ENCODE results near the gene GBP1.
A peak's percentile ranks its signal among the peaks of the same experiment; 100 is the strongest.
"Not testable (repeated sequence)": the region's sequence is repeated elsewhere in the genome, so short reads cannot be mapped to it uniquely, and the experiment has no call there.

Gene GBP1

DNA sequence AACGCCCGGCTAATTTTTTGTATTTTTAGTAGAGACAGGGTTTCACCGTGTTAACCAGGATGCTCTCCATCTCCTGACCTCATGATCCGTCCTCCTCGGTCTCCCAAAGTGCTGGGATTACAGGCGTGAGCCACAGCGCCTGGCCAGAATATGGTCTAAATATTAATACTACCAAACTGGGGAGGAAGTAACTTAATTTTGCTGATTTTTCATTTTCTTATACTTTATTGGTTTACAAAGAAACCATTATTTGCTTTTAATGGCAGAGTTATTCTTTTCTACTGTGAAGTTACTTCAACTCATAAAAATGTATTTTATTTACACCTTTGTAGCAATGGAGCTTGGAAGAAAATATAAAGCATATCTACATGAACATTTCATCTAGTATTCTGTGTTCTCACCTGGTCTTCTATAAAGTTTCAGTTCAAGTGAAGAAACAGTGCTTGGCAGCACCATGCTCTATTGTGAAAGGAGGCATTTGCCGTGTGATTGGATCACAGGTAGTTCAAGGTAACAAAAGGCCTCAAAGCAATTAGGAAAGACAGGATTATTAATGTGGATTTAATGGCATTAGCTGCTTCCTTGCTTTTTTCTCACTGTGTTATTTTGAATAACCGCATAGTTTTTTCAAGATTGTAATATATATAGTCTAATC lies 13.6 kb downstream of the GBP1 start:
- DNase-seq: no peak

DNA sequence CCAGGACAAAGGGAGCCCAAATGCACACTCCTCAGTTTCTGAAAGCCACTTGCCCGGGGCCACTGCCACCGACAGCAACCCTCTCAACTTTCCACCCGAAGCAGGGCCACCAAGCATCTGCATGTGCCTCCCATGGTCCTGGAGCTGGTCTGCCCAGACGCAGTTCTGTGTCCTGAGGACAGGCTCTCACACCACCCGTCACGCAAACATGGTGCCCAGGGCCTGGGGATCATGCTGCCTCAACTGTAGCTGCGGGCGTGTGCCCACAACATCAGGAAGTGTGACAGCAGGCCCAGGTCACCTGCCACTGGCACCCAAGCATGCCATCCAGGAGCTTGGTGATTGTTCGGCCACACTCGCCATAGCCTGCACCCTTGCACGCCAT lies 14.4 kb downstream of the GBP1 start:
- DNase-seq: no peak

DNA sequence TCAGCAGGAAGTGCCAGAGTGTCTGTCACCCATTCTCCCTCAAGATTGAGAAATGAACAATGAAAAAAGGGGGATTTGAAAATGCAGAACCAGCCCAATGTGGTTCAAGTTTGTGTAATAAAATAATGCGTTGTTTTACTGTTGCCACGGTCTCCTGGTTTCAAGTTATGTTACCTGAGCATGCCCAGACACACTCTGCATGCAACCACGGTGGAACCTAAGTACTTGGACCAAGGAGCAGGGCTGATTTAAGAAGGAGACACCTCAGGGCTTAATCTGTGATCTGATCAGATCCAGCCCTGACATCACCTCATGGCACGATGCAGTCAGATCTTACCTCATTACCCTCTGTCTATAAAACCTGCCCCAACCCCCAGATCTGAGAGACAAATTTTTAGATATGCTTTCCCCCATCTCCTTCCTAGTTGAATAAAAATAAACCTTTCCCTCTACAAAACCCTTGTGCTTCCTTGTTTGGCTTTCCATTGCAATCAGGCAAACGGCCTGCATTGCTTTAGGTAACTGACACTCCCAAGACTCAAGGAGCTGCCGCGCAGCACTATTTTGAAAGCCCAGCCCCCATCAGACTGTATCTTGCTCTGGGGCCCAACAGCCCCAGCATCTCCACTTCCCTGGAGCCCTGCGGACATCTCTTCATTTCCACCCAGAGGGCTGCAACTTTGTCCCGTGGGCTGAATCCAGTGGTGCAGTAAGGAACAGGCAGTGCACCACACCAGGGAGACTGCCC lies 14.9 kb downstream of the GBP1 start:
- DNase-seq: not testable (repeated sequence)

DNA sequence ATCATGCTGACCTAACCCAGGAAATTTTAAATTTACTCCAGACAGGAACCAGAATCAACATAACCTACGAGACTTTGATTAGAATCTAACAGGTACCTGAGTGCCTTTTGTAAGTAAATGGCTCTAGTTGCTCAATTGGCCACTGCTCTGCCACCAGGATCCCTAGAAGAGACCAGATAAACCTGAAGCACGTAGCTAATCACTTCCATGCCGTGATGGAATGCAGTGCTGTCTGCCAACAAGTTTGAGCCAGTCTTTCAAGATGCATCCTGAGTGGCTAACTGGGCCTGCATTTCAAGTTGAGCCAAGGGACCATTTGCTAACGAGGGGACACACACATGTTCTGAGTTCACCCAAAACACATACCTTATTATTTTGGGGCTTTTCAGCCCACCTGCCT lies 15.8 kb downstream of the GBP1 start:
- DNase-seq: not testable (repeated sequence)

DNA sequence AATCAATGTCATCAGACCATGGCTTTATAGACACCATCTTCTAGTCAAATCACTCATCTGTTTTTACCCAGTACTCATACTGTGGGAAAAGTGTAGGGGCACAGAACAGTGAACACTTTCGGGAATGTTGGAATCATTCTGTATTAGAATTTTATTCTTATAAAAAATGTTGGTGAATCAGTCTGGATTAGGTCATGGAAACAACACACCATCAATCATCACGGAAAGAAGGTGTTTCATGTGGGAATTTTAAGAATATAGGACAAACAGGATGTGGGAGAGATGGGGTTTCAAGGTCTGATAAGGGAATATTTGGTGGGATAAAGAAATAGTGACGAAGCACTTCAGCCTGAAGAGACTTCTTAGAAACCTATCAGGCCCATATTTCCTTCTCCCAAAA lies 17.3 kb downstream of the GBP1 start:
- DNase-seq: peak; percentile 42

DNA sequence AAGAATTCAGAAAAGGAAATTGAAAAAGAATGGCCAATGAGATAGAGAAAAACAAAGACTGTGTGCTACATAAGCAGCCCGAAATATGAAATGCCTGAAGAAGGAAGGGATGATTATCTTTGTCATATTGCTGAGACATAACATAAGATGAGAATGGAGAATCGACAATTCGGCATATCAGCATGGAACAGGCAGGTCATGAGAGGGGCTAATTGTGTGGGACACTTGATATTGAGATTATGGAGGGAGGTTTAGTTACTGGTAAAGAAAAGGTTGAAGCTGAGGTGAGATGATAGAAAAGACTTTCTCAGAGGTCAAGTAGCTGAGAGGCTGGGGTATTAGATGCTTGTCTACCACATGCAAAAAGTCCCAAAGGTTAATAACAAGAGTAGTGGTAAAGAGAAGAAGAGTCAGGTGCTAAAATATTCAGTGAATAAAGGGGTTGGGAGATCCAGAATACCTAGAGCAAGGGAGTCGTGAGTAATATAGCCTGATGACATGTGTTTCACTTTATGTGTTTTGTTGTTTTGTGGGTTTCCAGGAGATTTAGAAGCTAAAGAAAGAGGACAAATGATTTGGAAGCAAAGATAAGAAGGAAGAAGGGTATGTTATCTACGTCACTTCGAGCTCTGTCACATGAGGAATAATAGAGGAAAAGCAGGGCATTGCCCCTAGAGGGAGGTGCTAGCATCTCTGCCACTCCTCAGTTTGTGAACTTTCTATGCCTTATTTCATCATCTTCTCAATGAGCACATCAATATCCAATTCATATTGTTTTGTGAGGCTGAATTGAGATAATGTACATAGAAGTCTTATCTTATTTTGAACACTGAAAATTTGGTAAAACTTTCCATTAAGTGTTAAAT lies 18.5 kb downstream of the GBP1 start:
- DNase-seq: not testable (repeated sequence)

DNA sequence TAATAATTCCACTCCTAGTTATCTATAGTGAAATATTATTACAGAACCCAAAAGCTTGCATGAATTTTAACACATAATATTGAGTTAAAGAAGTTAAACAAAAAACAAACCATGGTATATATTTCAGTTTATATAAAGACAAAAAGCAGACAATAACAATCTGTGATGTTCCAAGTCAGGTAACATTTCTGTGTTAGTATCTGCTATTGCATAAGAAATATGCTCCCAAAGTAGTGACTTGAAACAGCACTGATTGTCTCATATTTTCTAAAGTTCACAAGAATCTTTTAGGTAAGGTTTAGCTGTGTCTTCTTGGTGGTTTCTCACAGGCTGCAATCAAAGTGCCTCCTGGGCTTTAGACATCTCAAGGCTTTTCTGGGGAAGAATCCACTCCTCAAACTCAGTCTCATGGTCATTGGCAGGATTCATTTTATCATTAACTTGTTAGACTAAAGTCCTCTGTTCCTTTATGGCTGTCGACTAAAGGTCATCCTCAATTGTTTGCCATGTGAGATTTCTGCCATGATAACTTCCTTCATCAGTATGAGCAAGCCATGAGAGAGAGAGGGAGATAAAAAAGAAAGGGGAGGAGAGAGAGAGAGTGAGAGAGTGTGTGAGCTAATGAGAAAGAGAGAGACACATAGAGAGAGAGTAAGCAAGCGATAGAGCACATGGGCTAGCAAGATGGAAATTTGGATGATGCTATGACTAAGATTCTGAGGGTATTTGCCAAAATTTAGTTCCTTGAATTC lies 19.9 kb downstream of the GBP1 start:
- no peak for DNase-seq

DNA sequence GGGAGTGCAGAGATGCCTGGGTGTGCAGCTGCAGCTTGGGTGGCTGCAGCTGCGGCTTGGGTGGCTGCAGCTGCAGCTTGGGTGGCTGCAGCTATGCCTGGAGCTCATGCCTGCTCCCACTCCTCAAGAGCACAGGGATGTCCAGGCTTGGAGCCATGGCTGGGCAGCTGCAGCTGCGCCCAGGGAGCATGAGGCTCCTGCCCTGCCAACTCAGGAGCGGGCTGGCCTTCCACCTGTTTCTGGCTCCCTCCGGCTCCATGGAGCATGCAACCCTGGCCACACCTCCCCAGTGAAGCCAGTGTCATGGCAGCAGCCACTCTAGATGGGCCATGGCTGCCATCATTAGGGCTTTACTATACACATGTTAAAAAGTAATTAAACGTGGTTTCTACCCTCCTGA lies 21.1 kb downstream of the GBP1 start:
- no peak for DNase-seq

DNA sequence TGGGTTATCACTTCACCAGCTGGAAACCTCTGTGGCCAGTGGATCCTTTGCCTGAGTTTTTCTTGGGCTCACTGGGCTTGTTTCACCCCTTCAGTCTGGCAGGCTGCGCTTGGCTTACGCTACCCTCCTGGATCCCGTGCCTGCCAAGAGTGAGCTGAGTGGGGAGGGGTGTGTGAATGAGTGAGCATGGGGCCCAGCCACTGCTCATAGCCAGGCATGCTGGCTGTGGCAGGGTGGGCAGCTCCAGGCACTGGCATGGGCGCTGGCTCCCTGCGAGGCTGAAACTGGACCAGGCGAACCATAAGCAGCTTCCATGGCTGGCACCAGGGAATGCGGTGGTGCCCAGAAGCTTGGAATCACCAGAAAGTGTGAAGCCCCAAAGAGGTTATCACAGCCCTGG lies 22.5 kb downstream of the GBP1 start:
- DNase-seq: no peak

DNA sequence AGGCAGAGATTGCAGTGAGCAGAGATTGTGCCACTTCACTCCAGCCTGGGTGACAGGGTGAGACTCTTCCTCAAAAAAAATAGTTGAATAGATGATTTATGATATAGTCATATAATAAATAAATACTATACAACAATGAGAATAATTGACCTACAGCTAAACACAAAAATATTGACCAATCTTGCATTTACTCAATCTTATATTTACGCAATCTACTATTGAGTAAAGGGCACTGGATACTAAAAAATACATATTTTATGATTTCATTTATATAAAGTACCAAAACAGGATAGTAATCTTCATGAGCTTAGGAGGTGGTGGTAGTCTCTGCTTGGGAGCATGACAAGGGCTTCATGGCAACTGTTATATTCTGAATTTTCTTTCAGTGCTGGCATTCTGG lies 23.3 kb downstream of the GBP1 start:
- DNase-seq: no peak

DNA sequence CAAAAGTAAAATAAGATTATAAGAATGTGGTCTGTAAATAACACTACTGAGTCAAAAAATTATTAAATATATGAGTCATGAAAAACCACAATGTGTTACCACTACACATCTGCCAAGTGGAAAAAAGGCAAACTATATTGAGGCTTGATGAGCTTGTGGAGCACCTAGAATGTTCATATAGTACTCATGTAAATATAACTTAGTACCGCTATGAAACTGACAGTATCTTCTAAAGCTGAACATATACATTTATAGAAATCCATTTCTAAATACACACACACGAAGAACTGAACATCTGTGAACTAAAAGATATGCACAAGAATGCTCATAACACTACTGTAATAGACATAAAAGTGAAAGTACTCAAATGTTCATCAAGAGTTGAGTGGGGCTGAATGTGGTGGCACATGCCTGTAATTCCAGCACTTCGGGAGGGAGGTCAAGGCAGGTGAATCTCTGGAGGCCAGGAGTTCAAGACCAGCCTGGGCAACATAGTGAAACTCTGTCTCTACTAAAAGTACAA lies 23.8 kb downstream of the GBP1 start:
- DNase-seq: peak; percentile 77

DNA sequence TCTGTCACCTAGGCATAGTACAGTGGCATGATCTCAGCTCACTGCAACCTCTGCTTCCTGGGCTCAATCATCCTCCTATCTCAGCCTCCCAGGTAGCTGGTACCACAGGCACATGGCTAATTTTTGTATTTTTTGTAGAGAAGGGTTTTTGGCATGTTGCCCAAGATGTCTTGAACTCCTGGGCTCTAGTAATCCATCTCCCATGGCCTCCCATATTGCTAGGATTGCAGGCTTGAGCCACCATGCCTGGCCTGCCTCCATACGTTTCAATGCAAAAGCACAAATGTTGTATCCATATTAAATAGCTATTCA lies 24.7 kb downstream of the GBP1 start:
- DNase-seq: no peak

DNA sequence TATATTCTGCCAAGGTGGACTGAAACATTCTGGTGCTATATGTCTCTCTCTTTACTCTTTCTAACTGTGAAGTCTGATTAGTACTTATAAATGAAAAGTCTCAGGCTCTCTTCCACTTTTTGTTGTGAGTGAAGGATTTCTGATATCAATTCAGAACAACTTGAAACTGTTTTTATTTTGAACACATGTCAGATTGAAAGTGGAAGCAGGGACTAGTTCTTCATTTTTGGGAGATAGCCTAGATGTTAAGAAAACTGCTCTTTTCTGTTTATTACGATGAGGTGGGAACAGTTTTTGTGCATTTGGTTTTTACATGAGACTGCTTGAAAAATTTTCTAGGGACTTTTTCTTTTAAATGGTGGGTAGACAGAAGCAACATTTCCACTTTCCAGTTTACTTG lies 27.8 kb downstream of the GBP1 start:
- no peak for DNase-seq

DNA sequence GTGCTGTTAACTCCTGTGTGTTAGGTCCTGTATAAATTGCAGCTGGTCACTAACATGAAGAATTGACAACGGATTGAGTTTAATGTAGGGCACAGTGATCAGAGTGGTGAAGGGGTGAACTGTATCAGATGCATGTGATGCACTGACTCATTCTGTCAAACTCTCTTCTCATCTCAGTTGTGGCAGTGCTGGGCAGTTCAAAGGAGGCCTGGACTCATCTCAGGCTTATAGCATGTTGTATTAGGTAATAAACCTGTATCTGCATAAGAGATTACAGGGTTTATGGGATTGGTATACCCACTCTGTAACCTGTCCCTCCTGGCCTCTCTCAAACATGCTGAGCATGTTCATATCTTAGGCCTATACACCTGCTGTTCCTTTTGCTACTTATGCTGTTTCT lies 29.9 kb downstream of the GBP1 start:
- no peak for DNase-seq

DNA sequence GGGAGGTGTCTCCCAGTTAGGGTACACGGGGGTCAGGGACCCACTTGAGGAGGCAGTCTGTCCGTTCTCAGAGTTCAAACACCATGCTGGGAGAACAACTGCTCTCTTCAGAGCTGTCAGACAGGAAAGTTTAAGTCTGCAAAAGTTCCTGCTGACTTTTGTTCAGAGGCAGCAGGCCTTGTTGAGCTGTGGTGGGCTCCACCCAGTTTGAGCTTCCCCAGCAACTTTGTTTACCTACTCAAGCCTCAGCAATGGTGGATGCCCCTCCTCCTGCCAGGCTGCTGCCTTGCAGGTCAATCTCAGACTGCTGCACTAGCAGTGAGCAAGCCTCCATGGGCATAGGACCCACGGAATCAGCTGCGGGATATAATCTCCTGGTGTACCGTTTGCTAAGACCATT lies 31.0 kb downstream of the GBP1 start:
- DNase-seq: not testable (repeated sequence)

DNA sequence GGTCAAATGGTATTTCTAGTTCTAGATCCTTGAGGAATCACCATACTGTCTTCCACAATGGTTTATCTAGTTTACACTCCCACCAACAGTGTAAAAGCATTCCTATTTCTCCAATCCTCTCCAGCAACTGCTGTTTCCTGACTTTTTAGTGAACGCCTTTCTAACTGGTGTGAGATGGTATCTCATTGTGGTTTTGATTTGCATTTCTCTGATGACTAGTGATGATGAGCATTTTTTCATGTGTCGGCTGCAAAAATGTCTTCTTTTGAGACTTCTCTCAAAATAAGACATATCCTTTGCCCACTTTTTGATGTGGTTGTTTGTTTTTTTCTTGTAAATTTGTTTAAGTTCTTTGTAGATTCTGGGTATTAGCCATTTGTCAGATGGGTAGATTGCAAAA lies 36.0 kb downstream of the GBP1 start:
- DNase-seq: peak; percentile 34

DNA sequence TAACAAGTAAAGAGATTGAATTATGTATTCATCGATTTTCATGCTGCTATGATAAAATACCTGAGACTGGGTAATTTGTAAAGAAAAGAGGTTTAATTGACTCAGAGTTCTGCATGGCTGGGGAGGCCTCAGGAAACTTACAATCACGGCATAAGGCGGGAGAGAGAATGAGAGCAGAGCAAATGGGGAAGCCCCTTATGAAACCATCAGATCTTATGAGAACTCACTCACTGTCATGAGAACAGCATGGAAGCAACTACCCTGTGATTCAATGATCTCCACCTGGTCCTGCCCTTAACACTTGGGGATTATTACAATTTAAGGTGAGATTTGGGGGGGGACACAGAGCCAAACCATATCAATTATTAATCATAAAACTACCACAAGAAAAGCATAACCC lies 39.1 kb downstream of the GBP1 start:
- no peak for DNase-seq

DNA sequence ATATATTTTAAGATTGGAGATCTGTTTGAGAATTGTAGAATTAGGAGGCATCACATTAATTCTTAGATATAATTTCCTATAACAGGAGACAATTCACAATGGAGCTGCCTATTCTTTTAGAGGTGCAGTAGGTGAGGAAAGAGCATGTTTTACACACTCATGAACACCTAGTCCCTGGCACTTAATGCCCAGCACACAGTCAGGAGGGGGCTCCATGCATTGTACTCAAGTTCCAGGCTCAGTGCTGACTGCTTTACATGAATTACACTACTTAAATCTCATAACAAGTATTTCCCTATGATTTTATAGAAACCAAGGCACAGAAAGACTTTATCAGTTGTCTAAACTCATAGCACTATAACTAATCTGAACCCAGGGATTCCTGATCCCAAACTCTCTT lies 42.0 kb downstream of the GBP1 start:
- no peak for DNase-seq

DNA sequence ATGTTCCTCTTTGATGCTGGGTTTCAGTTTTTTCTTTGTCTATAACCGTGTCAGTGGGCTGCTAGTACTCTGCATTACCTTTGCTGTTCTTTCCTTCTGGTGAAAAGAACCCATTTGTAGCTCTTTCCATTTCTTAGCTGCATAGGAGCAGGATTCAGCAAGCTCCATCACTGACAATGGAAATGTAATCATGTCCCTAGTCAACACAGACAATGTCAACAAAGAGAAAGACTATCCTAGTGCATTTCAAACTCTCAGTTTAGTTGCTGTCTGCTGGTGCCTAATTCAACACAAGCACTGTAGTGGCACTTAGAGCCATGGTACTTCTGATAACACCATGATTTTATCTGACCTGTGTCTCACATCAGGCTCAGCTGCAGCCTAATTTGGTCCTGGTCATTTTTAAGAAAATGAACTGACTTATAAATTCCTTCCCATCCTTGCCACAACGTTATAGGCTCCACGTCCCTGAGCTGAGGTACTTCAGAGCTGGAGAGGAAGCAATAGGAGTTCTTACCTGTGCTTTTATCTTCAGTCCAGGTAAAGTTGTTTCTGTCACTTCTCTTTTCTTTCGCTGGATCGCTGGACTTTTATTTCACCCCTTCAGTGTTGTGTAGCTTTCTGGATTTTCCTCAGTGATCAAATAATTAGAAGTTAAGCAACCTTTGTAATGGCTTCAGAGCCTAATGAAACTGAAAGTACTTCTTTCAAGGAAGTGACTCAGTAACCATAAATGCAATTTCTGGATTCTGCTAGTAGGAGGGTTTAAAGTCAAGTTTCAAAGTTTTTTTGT lies 42.6 kb downstream of the GBP1 start, which contains the start of gene GBP3:
Gene GBP3 (minus strand): TSS at position 700 of the 793 bp plus-strand sequence. CDS start 2,145 bp downstream, outside the sequence.
- DNase-seq: peak; percentile 62

DNA sequence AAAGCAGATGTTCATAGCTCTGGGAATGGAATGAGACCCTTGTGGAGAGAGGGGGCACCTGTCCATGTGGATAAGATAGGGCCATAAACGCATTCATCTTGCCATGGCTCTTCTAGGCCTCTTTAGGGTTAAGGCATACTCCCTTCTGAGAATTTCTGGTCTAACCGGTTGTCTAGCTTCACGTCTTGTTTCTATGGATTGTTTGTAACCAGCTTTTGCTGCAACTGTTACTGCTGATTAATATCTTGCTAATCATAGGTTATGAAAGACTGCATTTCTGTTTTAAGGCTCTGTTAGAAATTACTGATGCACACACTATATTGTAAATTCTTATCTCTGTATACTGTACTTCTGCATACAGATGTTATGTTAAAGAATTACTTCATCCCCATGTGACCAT lies 46.7 kb downstream of the GBP1 start:
- not testable (repeated sequence) for DNase-seq

DNA sequence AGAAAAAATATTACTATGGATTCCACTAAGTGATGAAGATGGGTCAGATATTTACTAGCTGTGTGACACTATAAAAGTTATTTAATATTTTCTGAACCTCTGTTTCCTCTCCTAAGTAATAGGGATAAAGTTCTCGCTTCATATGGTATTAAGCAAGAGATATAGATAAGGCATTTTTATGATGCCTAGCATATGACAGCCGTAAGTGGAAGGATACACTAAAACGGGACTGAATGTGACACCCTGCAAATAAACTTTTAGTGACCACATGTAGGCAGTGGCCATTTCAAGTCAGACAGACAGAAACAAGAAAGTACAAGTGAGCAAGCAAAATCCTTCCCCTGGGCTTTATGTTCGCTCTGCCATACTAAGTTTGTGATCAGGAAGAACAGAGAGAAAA lies 56.5 kb downstream of the GBP1 start:
- no peak for DNase-seq
